HL-60/S4 treated with phorbol 12-myristate 13-acetate at 8.2 ng/mL for 4 days and 3 days (cell line): Measurements from ENCODE around the gene PLD1.
"Not testable (repeated sequence)": the region's sequence is repeated elsewhere in the genome, so short reads cannot be mapped to it uniquely, and the experiment has no call there.

Experiments
- in situ Hi-C: fragments of 300-500 bp; cut with MboI; formaldehyde crosslinking; loops from 2 replicates; pipeline ENCODE4 v1.15.0; 2022; ENCODE audit warnings: low sequenced_read_pairs

The PLD1 gene

GRCh38 chr3:171809861-171810628 lies at the start of gene PLD1:
TSS of gene PLD1 (minus strand) at chr3:171810483. CDS start at chr3:171738051, 72,432 bp downstream.
- in situ Hi-C loops: no loop called here

- in situ Hi-C loops: not testable (repeated sequence)
These were observed 48.5 kb upstream of the PLD1 start for GRCh38 chr3:171858770-171859169.

DNA sequence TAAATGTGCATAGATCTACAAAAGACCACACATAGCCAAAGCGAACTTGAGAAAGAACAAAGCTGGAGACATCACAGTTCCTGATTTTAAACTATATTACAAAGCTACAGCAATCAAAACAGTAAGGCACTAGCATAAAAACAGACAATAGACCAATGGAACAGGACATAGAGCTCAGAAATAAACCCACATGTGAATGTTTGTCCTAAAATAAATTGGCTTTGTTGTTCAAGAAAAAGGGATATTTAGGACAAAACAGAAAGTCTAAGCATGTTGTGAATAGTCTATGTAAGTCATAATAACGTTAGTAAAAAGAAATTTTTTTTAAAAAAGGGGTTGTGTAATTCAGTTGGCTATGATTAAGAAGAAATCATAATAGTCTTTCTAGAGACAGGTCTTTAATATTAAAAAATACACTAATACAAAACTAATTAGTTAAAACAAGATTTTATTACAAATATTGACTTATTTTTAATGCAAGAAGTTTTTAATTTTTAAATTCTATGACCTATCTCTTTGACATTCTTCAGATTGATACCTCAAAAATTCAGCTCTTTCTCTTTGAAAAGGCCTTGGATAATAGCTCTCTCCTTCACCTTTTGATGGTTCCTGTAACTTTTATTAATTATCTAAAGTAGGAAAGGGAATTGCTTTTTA lies 44.5 kb upstream of the PLD1 start:
- in situ Hi-C loops: no loop called here

DNA sequence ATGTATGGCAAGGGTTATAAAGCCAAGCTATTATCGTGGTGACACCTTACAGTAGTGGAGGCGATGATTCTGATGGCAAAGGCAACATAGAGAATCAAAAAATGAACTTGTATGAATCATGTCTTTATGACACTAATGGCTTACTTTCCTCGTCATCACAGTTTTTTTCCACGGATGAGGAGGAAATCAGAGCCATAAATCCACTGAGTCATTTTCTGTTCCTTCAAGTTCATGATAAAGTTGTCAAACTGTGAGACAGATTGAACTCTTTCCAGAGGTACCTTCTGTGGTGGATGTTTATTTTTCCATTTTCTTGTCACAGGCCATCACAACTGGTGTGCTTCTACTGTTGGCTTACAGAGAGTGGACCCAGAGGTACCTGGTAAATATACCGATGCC lies 41.4 kb upstream of the PLD1 start:
- in situ Hi-C loops: no loop called here

DNA sequence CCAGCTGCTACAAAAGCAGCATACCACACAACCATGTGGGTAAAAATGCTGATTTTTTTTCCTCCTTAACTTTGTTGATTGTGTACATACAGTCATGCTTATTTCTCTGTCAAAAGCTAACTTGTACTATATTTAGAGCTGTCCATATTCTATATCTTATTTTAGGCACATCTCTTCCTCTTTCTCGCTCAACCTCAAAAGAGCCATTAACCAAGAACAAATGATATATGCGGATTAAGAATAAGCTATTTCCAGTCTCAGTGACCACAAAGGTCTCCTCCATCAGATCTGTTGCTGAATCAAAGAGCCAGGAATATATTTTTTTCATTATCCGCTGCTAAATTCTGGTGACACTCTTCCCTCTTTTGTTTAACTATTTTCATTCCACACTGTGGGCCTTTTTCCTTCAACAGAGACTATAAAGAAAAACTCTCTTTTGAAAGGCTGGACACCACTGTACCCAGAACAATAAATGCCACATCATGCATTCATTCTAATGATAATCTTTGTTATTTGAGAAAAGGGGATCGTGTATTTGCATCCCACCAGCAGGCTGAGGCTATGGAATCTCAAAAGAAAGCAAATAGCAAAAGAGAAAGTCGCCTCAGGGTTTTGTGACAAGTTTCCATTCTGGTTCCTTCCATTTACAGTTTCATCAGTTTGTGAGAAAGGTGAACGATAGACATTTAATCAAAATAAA lies 40.8 kb upstream of the PLD1 start:
- in situ Hi-C loops: no loop called here

- in situ Hi-C loops: no loop called here
These were observed 40.2 kb upstream of the PLD1 start for GRCh38 chr3:171850320-171850959.

DNA sequence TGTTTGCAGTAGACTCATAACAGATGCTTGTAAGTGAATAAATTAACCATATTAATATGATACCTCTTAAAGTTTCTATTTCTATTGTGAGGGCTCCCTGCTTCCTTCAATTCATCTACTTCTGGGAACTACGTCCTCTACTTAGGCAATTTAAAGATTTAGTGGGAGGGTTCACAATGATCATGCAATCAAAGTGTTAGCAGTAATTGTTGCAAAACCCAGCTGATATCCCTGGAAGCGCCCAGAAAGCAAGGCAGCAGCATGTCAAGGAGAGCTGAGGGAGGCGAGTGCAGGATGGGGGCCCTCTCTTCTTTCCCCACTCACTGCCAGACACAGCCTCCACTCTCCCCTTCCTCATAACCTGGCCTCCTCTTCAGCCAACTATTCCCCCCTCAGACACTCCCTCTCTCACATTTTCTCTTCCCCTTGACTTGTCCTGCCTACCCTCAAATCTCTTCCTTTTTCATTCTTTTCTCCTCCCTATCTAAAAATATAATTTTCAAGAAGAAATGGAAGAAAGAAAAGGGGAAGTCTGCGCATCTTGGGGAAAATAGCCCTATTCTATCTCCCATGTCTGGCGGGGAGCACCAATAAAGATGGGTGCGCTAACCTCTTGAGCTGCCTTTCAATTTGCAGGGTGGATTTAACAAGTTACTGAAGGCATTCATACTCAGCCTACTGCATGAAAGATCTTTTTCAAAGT lies 39.5 kb upstream of the PLD1 start:
- in situ Hi-C loops: no loop called here

GRCh38 chr3:171847595-171848259 lies 37.4 kb upstream of the PLD1 start:
- in situ Hi-C loops: no loop called here

DNA sequence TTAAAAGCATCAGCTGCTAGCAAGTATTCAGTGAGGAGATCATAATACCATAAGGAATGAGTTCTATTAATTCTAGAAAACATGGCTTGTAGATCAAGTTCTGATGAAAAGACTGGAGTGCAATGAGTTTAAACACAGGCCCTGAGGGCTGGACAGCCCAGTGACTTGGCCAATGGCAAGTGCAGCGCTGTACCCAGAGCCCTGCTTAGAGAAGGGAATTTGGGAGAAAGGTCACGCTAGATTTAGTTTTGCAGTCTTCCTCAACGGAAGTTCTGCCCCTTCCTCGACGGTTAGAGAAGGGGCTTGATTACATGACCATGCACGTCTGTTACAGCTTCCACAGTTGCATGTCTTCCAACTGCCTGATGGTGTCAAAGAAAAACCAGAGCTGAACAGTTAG lies 36.9 kb upstream of the PLD1 start:
- in situ Hi-C loops: no loop called here

DNA sequence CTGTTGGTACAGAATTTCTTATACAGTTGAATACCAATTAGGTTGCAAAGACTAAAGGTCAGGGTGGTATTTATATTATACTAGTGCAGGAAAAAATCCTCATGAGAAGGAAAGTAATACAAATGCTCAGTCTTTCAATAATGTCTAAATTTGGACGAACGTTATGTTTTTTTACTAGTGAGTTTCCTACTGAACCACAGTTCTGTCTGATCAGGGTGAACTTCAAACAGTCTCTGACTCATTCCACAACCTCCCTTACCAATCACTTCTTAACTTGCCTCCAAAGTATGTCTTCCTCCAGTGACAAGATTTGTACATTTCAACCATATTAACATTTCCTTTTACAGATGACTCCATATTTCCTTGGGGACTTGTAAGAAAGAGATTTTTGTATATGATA lies 36.3 kb upstream of the PLD1 start:
- in situ Hi-C loops: no loop called here

- in situ Hi-C loops: no loop called here
These were observed 35.4 kb upstream of the PLD1 start for GRCh38 chr3:171845481-171846284.

- in situ Hi-C loops: no loop called here
These were observed 34.6 kb upstream of the PLD1 start for GRCh38 chr3:171844873-171845272.

DNA sequence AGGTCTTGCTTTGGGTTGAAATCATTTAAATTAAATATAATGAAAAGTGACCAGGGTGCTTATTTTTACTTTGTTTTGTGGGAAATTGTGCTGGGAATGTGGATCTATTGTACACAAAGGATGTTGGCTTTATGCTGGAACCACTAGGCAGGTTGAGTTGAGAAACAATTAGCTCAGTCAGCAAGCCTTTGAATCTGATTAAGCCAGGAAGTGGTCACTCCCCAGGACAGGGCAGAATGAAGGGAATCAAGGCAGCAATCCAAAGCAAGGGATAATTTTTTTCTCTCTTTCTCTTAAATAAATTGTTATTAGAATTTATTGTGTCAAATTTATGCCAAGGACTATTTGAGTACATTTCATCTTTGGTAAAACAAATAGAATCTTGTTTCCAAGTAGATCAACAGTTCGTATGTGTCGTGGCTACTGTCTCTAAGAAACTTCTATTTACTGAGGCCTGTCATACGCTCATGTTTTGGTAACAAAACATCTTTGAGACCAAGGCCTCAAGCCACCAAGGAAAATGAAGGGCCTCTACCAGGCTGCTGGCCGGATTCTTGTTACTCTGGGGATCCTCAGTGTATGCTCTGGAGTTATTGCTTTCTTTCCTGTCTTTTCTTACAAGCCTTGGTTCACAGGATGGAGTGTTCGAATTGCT lies 32.7 kb upstream of the PLD1 start, which contains the start of gene TMEM212:
TSS of gene TMEM212 (plus strand) at position 486 of the 655 bp plus-strand sequence. CDS start at position 521, 35 bp downstream.
- in situ Hi-C loops: no loop called here

DNA sequence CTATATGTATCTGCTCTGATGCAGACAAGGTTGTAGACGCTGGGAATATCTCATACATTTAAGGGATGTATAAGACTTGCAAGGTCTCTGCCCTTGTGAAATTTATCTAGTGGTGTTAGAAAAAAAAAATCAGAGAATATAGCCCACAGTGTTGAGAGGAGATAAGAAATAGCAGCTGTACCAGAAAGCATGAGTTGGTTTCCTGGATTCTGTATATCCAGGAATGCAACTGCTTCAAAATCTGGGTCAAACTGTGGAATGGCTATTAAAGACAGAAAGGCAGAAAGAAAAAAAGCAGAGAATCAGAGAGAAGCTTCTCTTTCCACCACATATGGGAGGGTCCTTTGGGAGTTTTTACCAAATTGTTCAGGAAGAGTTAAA lies 31.3 kb upstream of the PLD1 start:
- in situ Hi-C loops: no loop called here

- in situ Hi-C loops: no loop called here
These were observed 30.7 kb upstream of the PLD1 start for GRCh38 chr3:171840811-171841619.

DNA sequence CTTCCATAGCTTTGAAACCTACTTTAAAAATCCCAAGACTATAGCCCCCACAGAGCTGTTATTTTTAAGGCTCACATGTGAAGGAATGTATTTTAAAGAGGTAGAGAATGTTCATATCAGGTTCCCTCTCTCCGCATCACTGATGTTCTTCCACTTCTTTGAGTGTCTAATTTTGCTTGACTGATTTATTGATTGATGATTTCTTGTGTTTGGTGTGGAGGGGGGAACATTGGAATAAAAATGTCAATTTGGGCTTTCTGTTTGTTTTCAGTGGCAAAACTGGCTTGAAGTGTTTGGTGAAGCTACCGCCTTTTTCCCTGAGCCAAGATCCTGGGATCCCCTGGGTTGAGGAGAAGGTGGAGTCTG lies 30.1 kb upstream of the PLD1 start:
- in situ Hi-C loops: no loop called here

DNA sequence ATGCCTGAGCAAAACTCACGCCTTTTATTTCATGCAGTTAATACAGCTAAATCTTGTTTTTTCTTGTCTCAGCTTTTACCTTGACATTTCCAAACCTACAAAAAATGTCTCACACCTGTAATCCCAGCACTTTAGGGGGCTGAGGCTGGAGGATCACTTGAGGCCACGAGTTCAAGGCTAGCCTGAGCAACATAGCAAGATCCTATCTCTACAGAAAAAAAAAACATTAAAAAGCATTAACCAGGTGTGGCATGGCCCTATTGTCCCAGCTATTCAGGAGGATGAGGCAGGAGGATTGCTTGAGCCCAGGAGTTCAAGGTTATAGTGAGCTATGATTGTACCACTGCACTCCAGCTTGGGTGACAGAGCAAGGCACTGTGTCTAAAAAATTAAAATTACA lies 29.0 kb upstream of the PLD1 start:
- in situ Hi-C loops: no loop called here

DNA sequence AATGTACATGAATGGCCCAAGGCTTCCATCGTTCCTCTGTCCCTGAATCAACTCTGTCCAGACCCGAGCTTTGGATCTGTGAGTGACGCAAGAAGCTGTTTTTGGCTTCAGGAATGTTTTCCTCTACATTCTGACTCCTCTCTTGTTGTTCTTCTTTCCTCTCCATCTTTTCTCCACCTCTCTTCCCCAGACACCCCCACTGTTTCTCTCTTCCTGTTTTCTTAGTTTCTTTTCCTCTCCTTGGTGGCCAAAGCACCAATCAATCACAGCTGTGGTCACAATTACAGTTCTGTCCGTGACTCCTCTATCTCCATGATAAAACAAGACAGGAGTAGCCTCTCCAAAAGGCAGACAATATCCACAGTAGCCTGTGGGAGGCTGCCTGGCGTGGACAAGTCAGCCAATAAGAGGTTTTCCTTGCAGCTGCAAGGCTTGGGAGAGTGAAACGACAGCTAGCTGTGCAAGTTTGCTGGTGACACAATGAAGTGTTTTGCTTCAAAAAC lies 28.0 kb upstream of the PLD1 start:
- in situ Hi-C loops: no loop called here
